Stimulated activated CD4-positive, alpha-beta T cell treated with anti-CD3 and anti-CD28 coated beads, Interleukin-4, amount 100 ng/mL, for 4 hours (primary cell): ENCODE results near the gene DNAH6.
"Not testable (repeated sequence)": the region's sequence is repeated elsewhere in the genome, so short reads cannot be mapped to it uniquely, and the experiment has no call there.

Source experiments
- DNase-seq, 2 experiments: peaks; one replicate each; pipeline ENCODE4 v3.0.0-alpha.2; 2020

Gene DNAH6

GRCh38 chr2:84516234-84516986, at the start of gene DNAH6:
TSS of gene DNAH6 (plus strand) at chr2:84516498. CDS start at chr2:84517827, 1,329 bp downstream.
- peak; percentile 72 to 84 for DNase-seq

GRCh38 chr2:84467389-84467788, 48.9 kb upstream of the DNAH6 start:
- DNase-seq: no peak

- not testable (repeated sequence) for DNase-seq
Observed at GRCh38 chr2:84472423-84472822, 43.9 kb upstream of the DNAH6 start.

- DNase-seq: no peak
Observed at GRCh38 chr2:84472856-84473565, 43.3 kb upstream of the DNAH6 start.

GRCh38 chr2:84474176-84474575, 42.1 kb upstream of the DNAH6 start:
- no peak for DNase-seq

- no peak for DNase-seq
Observed at GRCh38 chr2:84477886-84478285, 38.4 kb upstream of the DNAH6 start.

GRCh38 chr2:84478867-84479266, 37.4 kb upstream of the DNAH6 start:
- no peak for DNase-seq

GRCh38 chr2:84481702-84482101, 34.6 kb upstream of the DNAH6 start:
- peak in 1 of 2 experiments; percentile 22 for DNase-seq

- no peak for DNase-seq
Observed at GRCh38 chr2:84482603-84483002, 33.7 kb upstream of the DNAH6 start.

- no peak for DNase-seq
Observed at GRCh38 chr2:84483320-84483719, 33.0 kb upstream of the DNAH6 start.

- DNase-seq: no peak
Observed at GRCh38 chr2:84486441-84487115, 29.7 kb upstream of the DNAH6 start.

- no peak for DNase-seq
Observed at GRCh38 chr2:84487298-84487996, 28.9 kb upstream of the DNAH6 start.

GRCh38 chr2:84491256-84491655, 25.0 kb upstream of the DNAH6 start:
- DNase-seq: no peak

- DNase-seq: no peak
Observed at GRCh38 chr2:84491741-84492140, 24.6 kb upstream of the DNAH6 start.

- no peak for DNase-seq
Observed at GRCh38 chr2:84492571-84492970, 23.7 kb upstream of the DNAH6 start.

- no peak for DNase-seq
Observed at GRCh38 chr2:84493514-84493913, 22.8 kb upstream of the DNAH6 start.

GRCh38 chr2:84494070-84494469, 22.2 kb upstream of the DNAH6 start:
- no peak for DNase-seq

GRCh38 chr2:84495539-84496146, 20.7 kb upstream of the DNAH6 start:
- DNase-seq: peak in 1 of 2 experiments; percentile 32

- DNase-seq: no peak
Observed at GRCh38 chr2:84496386-84496785, 19.9 kb upstream of the DNAH6 start.

- no peak for DNase-seq
Observed at GRCh38 chr2:84497285-84497684, 19.0 kb upstream of the DNAH6 start.

- no peak for DNase-seq
Observed at GRCh38 chr2:84498150-84498799, 18.0 kb upstream of the DNAH6 start.

GRCh38 chr2:84511024-84511423, 5.3 kb upstream of the DNAH6 start:
- not testable (repeated sequence) for DNase-seq
